ENCODE measurements around the gene PRODH2.

DNA sequence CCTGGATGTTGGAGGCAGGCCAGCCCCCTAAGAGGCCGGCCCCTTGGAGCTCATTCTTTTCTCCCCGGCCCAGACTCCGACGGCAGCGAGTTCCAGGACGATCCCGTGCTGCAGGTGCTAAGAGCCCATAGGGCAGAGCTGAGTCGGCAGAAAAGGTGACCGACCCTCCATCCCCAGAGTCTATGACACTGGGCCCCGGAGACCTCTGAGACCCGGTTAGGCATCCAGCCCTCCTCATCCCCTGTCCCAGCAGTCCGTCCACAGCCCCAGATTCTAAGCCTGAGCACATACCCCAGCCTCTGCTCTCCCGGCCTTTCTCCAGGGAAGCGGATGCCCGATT is 44.6 kb downstream of the PRODH2 start:
- no peak for TF ChIP-seq SP1 (IDR thresholded peaks at IDR 0.05)
- no peak for TF ChIP-seq BHLHE40 (IDR thresholded peaks at IDR 0.05; ENCODE audit: borderline replicate concordance)
- no peak for TF ChIP-seq ARNT (IDR thresholded peaks at IDR 0.05)
- TF ChIP-seq TARDBP (IDR thresholded peaks at IDR 0.05), result no peak
- no peak for TF ChIP-seq CTBP1 (IDR thresholded peaks at IDR 0.05; ENCODE audit: borderline replicate concordance)
- no peak for TF ChIP-seq ELF4 (IDR thresholded peaks at IDR 0.05)
- TF ChIP-seq FOXA1 (IDR thresholded peaks at IDR 0.05), result no peak
